A549 (cell line): ENCODE measurements around the gene SPACA7. TPM values are rescaled to one million over a fixed set of nuclear protein-coding genes. Genes with fewer than 3 reads are reported as not detected.

Experiments
- ATAC-seq, 2 experiments: fragments of 200-7000 bp in 1 of 2; fragments of >200 bp in 1 of 2; cut with Nextera tagmentation in 1 of 2; cut with Tn5 transposase in 1 of 2; 3 replicates each; pipeline versions ENCODE4 v1.8.0 to v1.9.1; 2018 to 2020; ENCODE audit warnings: mild to moderate bottlenecking in 1 of 2, moderate library complexity in 1 of 2
- CTCF ChIA-PET: fragments of 300-600 bp; sonication (Branson Sonifier 250); formaldehyde crosslinking; extraction: SDS; loops from one replicate; lab custom pipeline; 2021; ENCODE audit warnings: antibody characterized with exemption, inconsistent platforms; lab: Yijun Ruan, JAX
- POLR2A ChIA-PET: fragments of 350-600 bp; formaldehyde crosslinking; extraction: SDS; loops from one replicate; lab custom pipeline; 2021; ENCODE audit warnings: antibody characterized with exemption, inconsistent platforms; lab: Yijun Ruan, JAX
- DNase-seq, 2 experiments: peaks; one replicate each; pipeline versions ENCODE4 v3.0.0 to v3.0.0-alpha.2; 2011 to 2016; ENCODE audit warnings: low read depth in 1 of 2, low spot score in 1 of 2
- FAIRE-seq: peaks from 2 replicates; lab custom pipeline; 2011; peaks lifted over from hg19 to GRCh38; lab: Jason Lieb, UNC
- H3K27ac ChIP-seq, 2 experiments: fragments of >200 bp; sonication (Bioruptor Twin); formaldehyde crosslinking; 3 replicates each; pipeline ENCODE4 v1.5.1; 2016 to 2017
- H3K4me1 ChIP-seq: fragments of >200 bp; sonication (Bioruptor Twin); formaldehyde crosslinking; 3 replicates; pipeline ENCODE4 v1.6.1; 2016
- H3K4me2 ChIP-seq: fragments of >200 bp; sonication (Bioruptor Twin); formaldehyde crosslinking; 3 replicates; pipeline ENCODE4 v1.6.1; 2016
- H3K4me3 ChIP-seq: fragments of >200 bp; sonication (Bioruptor Twin); formaldehyde crosslinking; 3 replicates; pipeline ENCODE4 v1.5.1; 2016
- H3K9me3 ChIP-seq: fragments of >200 bp; sonication (Bioruptor Twin); formaldehyde crosslinking; 3 replicates; pipeline ENCODE4 v1.6.1; 2016
- ATOH8 ChIP-seq: fragments of 250-450 bp; sonication (Bioruptor Pico); IDR thresholded peaks from 2 replicates; pipeline ENCODE4 v1.5.0; 2020; ENCODE audit warnings: low read depth, mild to moderate bottlenecking, moderate library complexity
- BCL3 ChIP-seq: fragments of >200 bp; sonication (Bioruptor Twin); formaldehyde crosslinking; IDR thresholded peaks from 3 replicates; pipeline ENCODE4 v1.6.1; 2016
- BHLHE40 ChIP-seq: IDR thresholded peaks from 2 replicates; pipeline ENCODE4 v1.6.1; 2012; ENCODE audit warnings: low read depth, low read length, inconsistent platforms
- CBX8 ChIP-seq: fragments of 200-600 bp; sonication (generic); IDR thresholded peaks from 2 replicates; pipeline ENCODE4 v1.6.1; 2016
- CEBPB ChIP-seq, 2 experiments: fragments of >200 bp in 1 of 2; sonication (Bioruptor Twin) in 1 of 2; formaldehyde crosslinking in 1 of 2; IDR thresholded peaks; 2 replicates each; pipeline ENCODE4 v1.6.1; 2012 to 2016
- CHD2 ChIP-seq: fragments of 150-350 bp; IDR thresholded peaks from 2 replicates; pipeline ENCODE4 v1.6.1; 2014; ENCODE audit warnings: low read length; ENCODE audit not compliant: partially characterized antibody
- E2F6 ChIP-seq: IDR thresholded peaks from 2 replicates; pipeline ENCODE4 v1.6.1; 2012; ENCODE audit warnings: low read depth, borderline replicate concordance
- EHMT2 ChIP-seq: fragments of 200-600 bp; sonication (generic); IDR thresholded peaks from 2 replicates; pipeline ENCODE4 v1.6.1; 2016; ENCODE audit warnings: antibody characterized with exemption, low read depth, mild to moderate bottlenecking, moderate library complexity
- ESRRA ChIP-seq: fragments of 150-350 bp; IDR thresholded peaks from 2 replicates; pipeline ENCODE4 v1.6.1; 2014; ENCODE audit warnings: mild to moderate bottlenecking, low read length, borderline replicate concordance
- FOSL2 ChIP-seq, 2 experiments: fragments of 450-650 bp in 1 of 2; fragments of >200 bp in 1 of 2; sonication (Bioruptor Twin) in 1 of 2; formaldehyde crosslinking; IDR thresholded peaks; 2 replicates each; pipeline versions ENCODE4 v1.5.0 to v1.6.1; 2016 to 2020; ENCODE audit warnings: mild to moderate bottlenecking in 1 of 2, moderate library complexity in 1 of 2
- FOXS1 ChIP-seq: fragments of 250-450 bp; sonication (Bioruptor Pico); IDR thresholded peaks from 2 replicates; pipeline ENCODE4 v1.5.0; 2020; ENCODE audit warnings: mild to moderate bottlenecking, moderate library complexity
- GATA3 ChIP-seq: IDR thresholded peaks from 2 replicates; pipeline ENCODE4 v1.6.1; 2012; ENCODE audit warnings: borderline replicate concordance
- HOXB13 ChIP-seq: fragments of 250-450 bp; sonication (Bioruptor Pico); IDR thresholded peaks from 2 replicates; pipeline ENCODE4 v1.5.0; 2020; ENCODE audit warnings: low read depth, mild to moderate bottlenecking, moderate library complexity
- KDM5A ChIP-seq: fragments of 200-600 bp; sonication (generic); IDR thresholded peaks from 2 replicates; pipeline ENCODE4 v1.6.1; 2016; ENCODE audit warnings: antibody characterized with exemption, mild to moderate bottlenecking
- MAZ ChIP-seq: fragments of 150-350 bp; IDR thresholded peaks from 2 replicates; pipeline ENCODE4 v1.6.1; 2014; ENCODE audit warnings: antibody characterized with exemption, low read depth, low read length, borderline replicate concordance
- NFE2L2 ChIP-seq: fragments of 150-350 bp; conservative IDR thresholded peaks from 2 replicates; pipeline ENCODE4 v1.6.1; 2014; ENCODE audit warnings: low read length
- PBX3 ChIP-seq: IDR thresholded peaks from 2 replicates; pipeline ENCODE4 v1.6.1; 2012
- POLR2A ChIP-seq: IDR thresholded peaks from 2 replicates; pipeline ENCODE4 v1.6.1; 2012; ENCODE audit warnings: mild to moderate bottlenecking, low read length
- POLR2AphosphoS2 ChIP-seq: conservative IDR thresholded peaks from 2 replicates; pipeline ENCODE4 v1.6.1; 2012; ENCODE audit warnings: low read length, improper control_type of control experiment, inconsistent platforms
- RCOR1 ChIP-seq: fragments of 150-350 bp; IDR thresholded peaks from 2 replicates; pipeline ENCODE4 v1.6.1; 2014; ENCODE audit warnings: antibody characterized with exemption, low read length, low read depth
- RFX5 ChIP-seq: fragments of 450-650 bp; IDR thresholded peaks from 2 replicates; pipeline ENCODE4 v1.7.1; 2014; ENCODE audit warnings: antibody characterized with exemption, mild to moderate bottlenecking, moderate library complexity
- SREBF2 ChIP-seq: fragments of 450-650 bp; IDR thresholded peaks from 2 replicates; pipeline ENCODE4 v1.6.1; 2014; ENCODE audit warnings: mild to moderate bottlenecking, moderate library complexity
- TP53 ChIP-seq: fragments of 250-450 bp; sonication (Bioruptor Pico); IDR thresholded peaks from 2 replicates; pipeline ENCODE4 v1.5.0; 2021; ENCODE audit warnings: mild to moderate bottlenecking, moderate library complexity
- USF2 ChIP-seq: fragments of 450-650 bp; IDR thresholded peaks from 2 replicates; pipeline ENCODE4 v1.6.1; 2014; ENCODE audit warnings: antibody characterized with exemption
- ZC3H11A ChIP-seq: fragments of 450-650 bp; IDR thresholded peaks from 2 replicates; pipeline ENCODE4 v1.6.1; 2014; ENCODE audit warnings: antibody characterized with exemption, mild to moderate bottlenecking
- ZNF302 ChIP-seq: fragments of 250-450 bp; sonication (Bioruptor Pico); IDR thresholded peaks from 2 replicates; pipeline ENCODE4 v1.9.0; 2021; ENCODE audit warnings: inconsistent platforms, mild to moderate bottlenecking, moderate library complexity
- ZSCAN20 ChIP-seq: fragments of 250-450 bp; sonication (Bioruptor Pico); IDR thresholded peaks from 2 replicates; pipeline ENCODE4 v1.8.0; 2022; ENCODE audit warnings: mild to moderate bottlenecking, moderate library complexity
- WGBS: methylation state at CpG from one replicate; pipeline ENCODE4 v1.1.6; 2017; ENCODE audit errors: missing lambda C conversion rate; 5-methylcytosine and 5-hydroxymethylcytosine counted together
- polyA plus RNA-seq, 4 experiments: library from polyadenylated mRNA; depleted of rRNA in 3 of 4; stranded (reverse); fragments of >200 nt; fragmentation: RNase III in 1 of 4; extraction: RNeasy Plus Mini Kit Qiagen cat#74134 plus additional on column Dnase treatment in 1 of 4; gene quantifications; 2 replicates in 3 of 4; 3 replicates in 1 of 4; pipeline ENCODE4 v1.2.3, GENCODE V29; 2011 to 2017

The SPACA7 gene
- polyA plus RNA-seq, 2 of the 4 experiments (the other 2 are of a cell fraction): not detected

- POLR2A ChIA-PET: no interaction called here
- Histone ChIP-seq H3K4me1 (no peaks in the 10 kb centered on the region), H3K27ac (no peak overlapping the region)
- TF ChIP-seq CHD2 (no peak), ESRRA (no peak), RFX5 (no peak), POLR2AphosphoS2 (no peak), RCOR1 (no peak), BHLHE40 (no peak), TP53 (no peak), CBX8 (no peak), ZNF302 (CRISPR knock-in tag) (no peak), USF2 (no peak), E2F6 (no peak), FOXS1 (CRISPR knock-in tag) (no peak), MAZ (no peak), EHMT2 (no peak), PBX3 (no peak), KDM5A (no peak), SREBF2 (no peak), CEBPB (IDR thresholded peaks at IDR 0.05) (no peak), ATOH8 (CRISPR knock-in tag) (no peak)
- TF ChIP-seq, all 56 proteins: peak for 0
- Histone ChIP-seq H3K9me3 (no peaks in the 10 kb centered on the region), H3K4me3 (no peak overlapping the region), H3K4me2 (no peak overlapping the region)
- no peak for FAIRE-seq
- DNase-seq: no peak
- 45% methylated on average over 13 of the region's 32 CpGs for WGBS
- CTCF ChIA-PET: interaction anchor here (0.6 kb wide), 1 partner anchor 266 kb away, joined by 3 read pairs; no protein-coding TSS in a partner anchor
- ATAC-seq: no peak
These were observed 21.6 kb upstream of the SPACA7 start for GRCh38 chr13:112354330-112355273.

GRCh38 chr13:112355274-112355838 lies 20.8 kb upstream of the SPACA7 start:
- DNase-seq (no peak), FAIRE-seq (no peak), ATAC-seq (no peak)
- Histone ChIP-seq H3K4me2 (no peak overlapping the region), H3K9me3 (no peaks in the 10 kb centered on the region), H3K27ac (no peak overlapping the region), H3K4me1 (no peaks in the 10 kb centered on the region), H3K4me3 (no peak overlapping the region)
- ChIA-PET POLR2A (no interaction called here), CTCF (no interaction called here)
- TF ChIP-seq GATA3 (no peak), BCL3 (no peak), RFX5 (no peak), HOXB13 (CRISPR knock-in tag) (no peak), CBX8 (no peak), POLR2A (no peak), KDM5A (no peak), ZSCAN20 (CRISPR knock-in tag) (no peak), ZC3H11A (no peak), NFE2L2 (no peak), FOSL2 (IDR thresholded peaks at IDR 0.05) (no peak), FOSL2 (CRISPR knock-in tag; IDR thresholded peaks at IDR 0.05) (no peak), POLR2AphosphoS2 (no peak), CEBPB (IDR thresholded peaks at IDR 0.05) (no peak)
- 46% methylated on average over 10 of the region's 15 CpGs for WGBS
